Epithelial cell of proximal tubule (primary cell): ENCODE data around the gene IL17RC. TPM values are rescaled to one million over a fixed set of nuclear protein-coding genes. Genes with fewer than 3 reads are reported as not detected.
"Not testable (repeated sequence)": the region's sequence is repeated elsewhere in the genome, so short reads cannot be mapped to it uniquely, and the experiment has no call there.

Source experiments
- DNase-seq: peaks from one replicate; pipeline ENCODE4 v3.0.0-alpha.2; 2011; ENCODE audit warnings: low read depth
- H3K4me3 ChIP-seq: 2 replicates; pipeline ENCODE4 v1.5.1; 2011; ENCODE audit warnings: low read depth, mild to moderate bottlenecking, low read length
- CTCF ChIP-seq: conservative IDR thresholded peaks from 2 replicates; pipeline ENCODE4 v1.5.1; 2012; ENCODE audit warnings: low read depth, mild to moderate bottlenecking, low read length
- total RNA-seq: library from RNA; depleted of rRNA; stranded (reverse); fragments of >200 nt; gene quantifications from 2 replicates; pipeline ENCODE4 v1.2.3, GENCODE V29; 2015

IL17RC gene
- total RNA-seq, 1 donor from 2014 or later, result 35.3 TPM

- no peak for TF ChIP-seq CTCF
- H3K4me3 ChIP-seq, result no peak overlapping the region
- peak; percentile 90 for DNase-seq
Observed at GRCh38 chr3:9897408-9898372, 19.2 kb upstream of the IL17RC start.

GRCh38 chr3:9898467-9899241 is 18.2 kb upstream of the IL17RC start:
- TF ChIP-seq CTCF, result no peak
- H3K4me3 ChIP-seq, result no peak overlapping the region
- DNase-seq, result no peak

- no peak for DNase-seq
- no peak overlapping the region for H3K4me3 ChIP-seq
Observed at GRCh38 chr3:9899289-9899791, 17.6 kb upstream of the IL17RC start.

GRCh38 chr3:9900965-9901415 is 15.9 kb upstream of the IL17RC start:
- H3K4me3 ChIP-seq, DNase-seq: not testable (repeated sequence)

More at GRCh38 chr3:9899289-9899791, 17.6 kb upstream of the IL17RC start:
- TF ChIP-seq CTCF, result no peak

- no peak for DNase-seq
- no peak for TF ChIP-seq CTCF
- no peak overlapping the region for H3K4me3 ChIP-seq
Observed at GRCh38 chr3:9901967-9902366, 14.9 kb upstream of the IL17RC start.

GRCh38 chr3:9902372-9903237 is 14.3 kb upstream of the IL17RC start, which contains the start of gene IL17RE:
Gene IL17RE (plus strand): TSS chr3:9902848. CDS start chr3:9902933, 85 bp downstream.
- no peak for TF ChIP-seq CTCF
- H3K4me3 ChIP-seq, result peak within 1 kb of the TSS; percentile 46
- no peak for DNase-seq
